HG03521 (cell line): Measurements from ENCODE around the gene SPATA13.
"Not testable (repeated sequence)": the region's sequence is repeated elsewhere in the genome, so short reads cannot be mapped to it uniquely, and the experiment has no call there.

Experiments
- ATAC-seq: cut with Tn5 transposase; IDR thresholded peaks from one replicate; pipeline ENCODE4 v1.9.1; 2021; ENCODE audit warnings: mild to moderate bottlenecking, moderate library complexity; ENCODE audit not compliant: unreplicated experiment

SPATA13 gene

DNA sequence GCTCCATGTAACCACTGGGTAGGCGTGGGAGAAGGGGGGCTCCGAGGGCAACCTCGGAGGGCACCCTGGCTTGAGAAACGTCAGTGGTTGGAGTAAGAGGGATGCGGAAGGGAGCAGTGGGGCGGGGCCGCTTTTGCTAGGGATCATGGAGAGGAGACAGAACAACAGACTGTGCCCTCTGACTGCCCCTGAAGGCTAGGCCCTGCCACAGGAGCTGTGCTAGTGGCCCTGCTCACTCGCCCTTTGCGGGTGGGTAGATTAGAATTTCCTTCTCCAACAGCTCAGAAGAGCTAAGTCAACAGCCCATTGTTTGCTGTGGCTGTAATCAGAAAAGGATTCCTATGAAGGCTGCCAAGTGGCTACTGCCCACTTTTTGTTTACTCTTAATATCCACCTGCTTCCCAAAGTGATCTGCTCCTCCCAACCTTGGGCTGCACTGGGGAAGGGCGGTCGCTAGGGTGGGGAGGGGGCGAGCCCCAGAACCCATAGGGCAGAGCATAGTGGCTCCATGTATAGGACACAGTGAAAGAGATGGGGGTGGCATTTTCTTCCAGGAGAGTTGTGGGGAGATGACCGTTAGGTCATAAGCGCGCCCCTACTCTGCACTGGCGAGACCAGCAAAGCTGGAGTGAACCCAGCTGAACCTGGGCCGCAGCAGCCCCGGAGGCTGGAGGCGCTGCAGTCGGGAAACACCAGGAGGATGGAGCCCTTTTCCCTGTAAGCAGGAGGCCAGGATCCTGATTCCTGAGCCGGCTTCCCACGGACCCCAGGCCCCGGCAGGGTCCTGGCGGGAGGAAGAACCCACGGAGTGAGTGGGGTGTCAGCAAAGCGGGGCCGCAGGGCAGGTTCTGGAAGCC lies 146.9 kb downstream of the SPATA13 start:
- ATAC-seq, result no peak

DNA sequence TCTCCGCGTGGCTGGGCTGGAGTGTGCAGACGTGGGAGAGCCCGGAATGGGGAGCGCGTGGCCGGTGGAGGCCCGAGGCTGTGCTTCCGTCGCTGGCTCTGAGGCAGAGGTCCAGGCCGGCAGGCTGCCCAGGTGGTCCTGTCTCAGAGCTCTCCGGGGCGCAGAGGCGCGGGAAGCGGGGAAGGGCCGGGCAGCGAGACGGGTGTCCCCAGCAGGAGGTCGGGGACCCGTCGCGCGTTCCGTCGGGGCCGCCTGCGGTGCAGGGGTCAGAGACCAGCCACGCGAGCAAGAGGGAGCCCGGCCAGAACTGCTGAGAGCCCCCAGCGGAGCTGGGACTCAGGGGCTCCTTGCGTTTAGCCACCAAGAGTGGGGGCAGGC lies 147.5 kb downstream of the SPATA13 start:
- ATAC-seq, result no peak

DNA sequence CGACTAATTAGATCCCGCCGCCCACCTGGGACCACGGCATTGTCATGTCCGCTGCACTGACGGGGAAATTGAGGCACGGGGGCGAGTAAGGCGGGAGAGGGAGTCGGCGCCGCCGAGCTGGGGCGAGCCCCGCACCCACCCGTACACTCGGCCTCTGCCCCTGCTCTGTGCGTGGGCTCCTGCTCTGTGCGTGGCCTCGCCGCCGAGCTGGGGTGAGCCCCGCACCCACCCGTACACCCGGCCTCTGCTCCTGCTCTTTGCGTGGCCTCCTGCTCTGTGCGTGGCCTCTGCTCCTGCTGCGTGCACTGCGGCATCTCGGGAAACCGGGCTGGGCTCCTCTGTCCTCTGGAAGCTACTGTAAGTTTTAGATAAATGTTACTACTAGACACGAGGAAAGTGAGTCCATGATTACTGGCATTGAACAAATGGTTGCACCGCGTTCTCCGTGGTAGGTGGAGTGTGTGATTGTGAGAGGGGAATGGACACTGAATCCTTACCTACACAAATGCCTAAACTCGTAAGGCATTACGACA lies 148.0 kb downstream of the SPATA13 start:
- no peak for ATAC-seq

DNA sequence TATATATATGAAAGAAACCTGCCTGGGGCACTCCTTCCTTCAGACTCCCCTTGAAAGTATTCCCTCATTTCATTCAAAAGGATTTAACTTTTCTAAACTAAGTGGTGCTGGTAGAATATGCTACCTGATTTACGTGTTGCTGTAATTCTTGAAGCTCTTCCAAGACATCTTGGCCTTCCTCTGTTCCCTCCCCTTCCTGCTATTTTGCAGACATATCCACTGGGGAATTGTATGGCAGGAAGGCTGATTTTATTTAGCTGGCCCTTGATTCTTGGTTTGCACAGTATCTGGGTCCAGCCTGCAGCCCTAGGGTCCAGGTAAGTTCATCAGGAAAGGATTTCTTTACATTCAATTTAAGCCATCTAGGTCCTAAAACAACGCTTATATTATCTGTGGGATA lies 148.8 kb downstream of the SPATA13 start, which contains the start of gene C1QTNF9:
C1QTNF9 (plus strand) TSS at position 281 of the 400 bp plus-strand sequence. CDS start 6,424 bp downstream, outside the sequence.
- ATAC-seq, result not testable (repeated sequence)

DNA sequence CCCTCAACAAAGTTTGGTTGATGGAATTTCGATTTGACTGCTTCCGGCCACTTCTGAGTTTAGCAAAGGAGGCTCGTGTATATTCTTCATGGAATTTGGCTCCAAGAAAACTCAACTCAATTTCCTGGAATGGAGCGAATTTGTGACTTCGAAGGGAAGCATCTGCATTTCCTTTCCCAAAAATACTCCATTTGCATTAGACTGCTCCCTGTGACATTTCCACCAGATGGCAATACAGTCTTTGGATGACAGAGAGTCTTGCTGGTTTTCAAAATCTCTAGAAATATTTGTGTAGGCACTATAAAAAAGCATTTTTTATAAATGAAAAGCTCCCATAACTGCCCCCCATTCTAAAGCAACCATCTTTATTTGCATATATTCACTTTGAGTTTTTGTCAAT lies 152.9 kb downstream of the SPATA13 start:
- no peak for ATAC-seq

DNA sequence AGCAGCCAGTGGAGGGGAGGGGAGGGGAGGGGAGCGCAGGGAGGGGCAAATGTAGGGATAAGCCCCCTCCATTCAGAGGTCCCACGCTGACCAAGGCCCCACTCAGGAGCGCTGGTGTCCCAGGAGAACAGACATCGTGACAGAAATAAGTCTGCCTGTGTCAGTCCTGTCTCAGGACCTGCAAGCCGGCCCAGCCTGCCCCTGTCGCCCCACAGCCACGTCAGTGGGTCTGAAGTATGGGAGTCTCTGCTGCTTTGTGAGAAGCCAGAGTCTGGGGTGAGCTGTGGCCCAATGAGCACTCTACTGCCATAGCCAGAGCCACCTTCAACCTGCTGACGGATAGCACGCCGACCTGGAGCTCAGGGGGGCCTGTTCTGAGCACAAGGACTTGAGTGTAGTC lies 157.3 kb downstream of the SPATA13 start:
- ATAC-seq, result not testable (repeated sequence)

DNA sequence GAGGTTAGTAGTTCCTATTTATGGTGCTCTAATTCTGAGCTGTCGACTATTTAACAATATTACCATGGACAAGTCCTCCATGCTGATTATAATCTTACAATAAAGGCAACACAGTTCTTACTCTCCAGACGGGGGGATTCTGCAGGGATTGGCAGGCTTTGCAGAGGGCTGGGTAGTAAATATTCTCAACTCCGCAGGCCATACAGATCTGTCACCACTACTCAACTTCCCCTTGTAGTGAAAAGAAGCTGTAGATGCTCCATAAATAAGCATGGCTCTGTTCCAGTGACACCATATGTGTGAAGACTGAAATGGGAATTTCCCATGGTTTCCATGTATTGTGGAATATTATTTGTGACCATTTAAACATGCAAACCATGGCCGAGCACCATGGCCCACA lies 158.4 kb downstream of the SPATA13 start:
- ATAC-seq, result not testable (repeated sequence)

DNA sequence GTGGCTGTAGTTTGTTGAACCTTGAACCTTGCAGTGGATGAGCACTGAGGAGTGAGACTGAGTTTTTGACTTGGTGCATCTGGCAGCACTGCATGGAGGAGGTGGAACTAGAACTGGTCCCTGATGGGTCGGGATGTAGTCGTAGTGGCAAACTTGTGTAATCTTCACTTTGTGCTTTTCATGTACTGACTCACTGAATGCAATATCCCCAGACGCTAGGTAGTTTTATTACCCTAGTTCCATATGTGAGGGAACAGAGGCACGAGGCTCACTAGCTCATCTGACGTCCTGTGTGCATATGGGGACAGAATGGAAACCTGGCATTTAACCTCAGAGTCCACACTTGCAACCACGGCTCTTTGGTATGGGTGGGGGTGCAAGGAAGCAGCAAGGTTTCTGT lies 159.1 kb downstream of the SPATA13 start:
- not testable (repeated sequence) for ATAC-seq

DNA sequence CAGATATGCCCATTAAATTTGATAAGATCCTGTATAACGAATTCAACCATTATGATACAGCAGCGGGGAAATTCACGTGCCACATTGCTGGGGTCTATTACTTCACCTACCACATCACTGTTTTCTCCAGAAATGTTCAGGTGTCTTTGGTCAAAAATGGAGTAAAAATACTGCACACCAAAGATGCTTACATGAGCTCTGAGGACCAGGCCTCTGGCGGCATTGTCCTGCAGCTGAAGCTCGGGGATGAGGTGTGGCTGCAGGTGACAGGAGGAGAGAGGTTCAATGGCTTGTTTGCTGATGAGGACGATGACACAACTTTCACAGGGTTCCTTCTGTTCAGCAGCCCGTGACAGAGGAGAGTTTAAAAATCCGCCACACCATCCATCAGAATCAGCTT lies 160.9 kb downstream of the SPATA13 start:
- ATAC-seq, result not testable (repeated sequence)

DNA sequence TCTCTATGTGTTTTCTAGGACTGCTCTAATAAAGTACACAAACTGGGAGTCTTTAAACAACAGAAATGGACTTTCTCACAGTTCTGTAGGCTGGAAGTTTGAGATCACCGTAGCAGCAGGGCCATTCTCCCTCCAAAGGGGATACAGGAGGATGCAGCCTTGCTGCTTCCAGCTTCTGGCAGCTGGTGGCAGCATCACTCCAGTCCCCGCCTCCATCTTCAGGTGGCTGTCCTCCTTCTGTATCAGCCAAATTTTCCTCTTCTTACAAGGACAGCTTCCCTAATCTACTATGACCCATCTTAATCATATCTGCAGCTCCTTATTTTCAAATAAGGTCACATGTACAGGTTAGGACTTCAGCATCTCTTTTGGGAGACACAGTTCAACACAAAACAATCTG lies 161.9 kb downstream of the SPATA13 start:
- ATAC-seq, result not testable (repeated sequence)

DNA sequence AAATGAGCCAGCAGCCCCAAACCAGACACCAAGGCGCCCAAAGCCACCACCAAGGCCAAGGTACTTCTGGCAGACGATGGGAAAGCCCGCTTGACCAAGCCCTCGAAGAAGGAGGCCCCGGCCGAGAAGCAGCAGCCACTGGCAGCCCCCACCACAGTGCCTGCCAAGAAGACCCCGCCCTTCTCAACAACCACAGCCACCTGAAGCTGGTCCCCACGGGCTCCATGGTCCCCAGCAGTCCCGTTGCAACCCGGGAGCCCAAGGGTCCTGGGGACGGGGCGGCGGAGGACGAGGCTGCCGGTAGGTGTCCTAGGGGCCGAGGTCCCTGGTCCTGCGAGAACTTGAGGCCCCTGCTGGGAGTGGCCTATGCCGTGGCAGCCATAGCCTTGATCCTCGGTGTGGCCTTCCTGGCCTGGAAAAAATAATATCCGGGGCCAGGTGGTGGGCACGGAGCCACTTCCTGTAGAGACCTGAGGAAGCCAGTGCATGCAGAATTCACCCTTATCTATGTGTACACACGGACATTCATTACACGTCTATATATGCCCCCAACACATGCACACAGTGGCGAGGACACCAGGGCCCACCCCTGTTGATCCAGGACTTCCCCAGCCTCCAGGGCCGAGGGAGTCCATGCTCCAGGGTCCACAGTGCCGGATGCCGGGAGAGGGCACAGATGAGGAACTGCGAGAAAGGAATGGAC lies 162.7 kb downstream of the SPATA13 start:
- ATAC-seq, result no peak

DNA sequence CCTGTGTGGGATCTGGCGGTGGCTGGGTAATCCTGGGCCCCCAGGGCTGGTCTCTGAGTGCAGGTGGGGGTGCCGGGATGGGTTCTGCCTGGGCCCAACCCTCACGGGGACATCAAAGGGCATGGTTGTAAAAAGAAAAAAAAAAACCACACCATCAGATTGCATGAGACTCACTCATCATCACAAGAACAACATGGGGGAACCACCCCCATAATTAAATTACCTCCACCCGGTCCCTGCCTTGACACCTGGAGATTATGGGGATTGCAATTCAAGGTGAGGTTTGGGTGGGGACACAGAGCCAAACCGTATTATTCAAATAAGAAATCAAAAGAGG lies 163.2 kb downstream of the SPATA13 start:
- no peak for ATAC-seq

DNA sequence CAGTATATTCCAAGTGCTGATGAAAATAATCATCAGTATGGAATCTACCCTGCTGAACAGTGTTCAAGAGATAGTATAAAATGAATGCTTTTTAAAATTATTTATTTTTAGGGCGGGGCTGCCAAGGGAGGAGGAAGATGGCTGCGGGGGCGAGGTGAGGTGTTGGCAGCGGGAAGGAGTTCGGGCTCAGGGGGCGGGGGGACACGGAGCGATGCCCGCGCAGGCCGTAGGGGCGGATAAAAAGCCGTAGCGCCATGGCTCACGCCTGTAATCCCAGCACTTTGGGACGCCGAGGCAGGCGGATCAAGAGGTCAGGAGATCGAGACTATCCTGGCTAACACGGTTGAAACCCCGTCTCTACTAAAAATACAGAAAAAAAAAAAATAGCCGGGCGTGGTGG lies 167.1 kb downstream of the SPATA13 start:
- not testable (repeated sequence) for ATAC-seq

DNA sequence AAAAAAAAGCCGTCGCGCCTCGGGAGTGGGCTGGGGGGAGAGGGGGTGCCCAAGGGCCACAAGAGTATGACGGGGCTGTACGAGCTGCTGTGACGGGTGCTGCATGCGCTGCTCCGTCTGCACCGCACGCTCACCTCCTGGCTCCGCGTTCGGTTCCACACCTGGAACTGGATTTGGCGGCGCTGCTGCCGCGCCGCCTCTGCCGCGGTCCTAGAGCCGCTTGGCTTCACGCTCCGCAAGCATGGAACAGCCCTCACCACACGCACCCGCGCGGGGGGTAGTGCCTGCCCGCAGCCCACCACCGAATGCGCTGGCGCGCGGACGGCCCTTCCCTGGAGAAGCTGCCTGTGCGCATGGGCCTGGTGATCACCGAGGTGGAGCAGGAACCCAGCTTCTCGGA lies 167.6 kb downstream of the SPATA13 start:
- ATAC-seq, result no peak

DNA sequence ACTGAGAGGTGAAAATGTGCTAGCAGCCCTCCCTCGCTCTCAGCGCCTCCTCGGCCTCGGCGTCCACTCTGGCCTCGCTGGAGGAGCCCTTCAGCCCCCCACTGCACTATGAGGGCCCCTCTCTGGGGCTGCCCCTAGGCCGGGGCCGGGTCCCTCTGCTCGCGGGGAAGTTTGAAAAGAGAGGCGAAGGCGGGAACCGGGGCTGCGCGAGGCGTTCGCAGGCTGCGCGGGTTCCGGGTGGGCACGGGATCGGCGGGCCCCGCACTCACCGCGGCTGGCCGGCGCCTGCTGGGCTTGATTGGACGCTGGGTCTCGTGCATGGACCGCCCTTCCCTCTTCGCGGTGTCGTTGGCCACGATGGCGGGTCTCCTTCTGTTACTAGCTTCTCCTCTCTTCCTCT lies 178.2 kb downstream of the SPATA13 start:
- ATAC-seq, result no peak

DNA sequence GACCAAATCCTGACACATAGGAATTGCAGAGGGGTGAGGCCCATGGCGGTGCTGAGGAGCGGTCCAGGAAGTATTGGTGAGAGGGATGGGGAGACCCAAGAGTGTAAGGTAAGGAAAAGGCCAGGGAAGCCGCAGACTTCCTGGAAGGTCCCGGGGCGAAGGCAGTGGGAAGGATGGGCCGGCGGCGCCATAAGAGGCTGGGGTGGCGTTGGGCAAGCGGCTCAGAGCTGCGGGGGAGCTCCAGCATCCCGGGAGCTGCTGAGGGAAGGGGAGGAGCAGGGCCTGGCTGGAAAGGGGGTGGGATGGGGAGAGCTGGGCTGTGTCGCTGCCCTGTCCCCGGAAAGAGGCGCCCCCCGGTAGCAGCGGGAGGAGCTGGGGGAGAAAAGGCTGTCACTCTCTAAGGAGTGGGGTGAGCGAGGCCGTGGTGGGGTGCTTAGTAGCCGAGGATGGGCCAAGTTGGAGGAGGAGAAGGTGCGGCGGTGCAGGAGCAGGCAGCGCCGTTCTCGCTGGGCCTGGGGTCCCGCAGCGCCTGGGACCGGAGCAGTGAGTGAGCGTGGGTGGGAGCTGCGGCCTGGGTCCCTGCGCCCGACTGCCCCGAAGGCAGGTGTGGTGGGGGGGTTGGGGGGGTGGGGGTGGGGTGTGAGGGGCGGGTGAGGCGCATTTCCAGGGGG lies 179.6 kb downstream of the SPATA13 start:
- ATAC-seq, result no peak

DNA sequence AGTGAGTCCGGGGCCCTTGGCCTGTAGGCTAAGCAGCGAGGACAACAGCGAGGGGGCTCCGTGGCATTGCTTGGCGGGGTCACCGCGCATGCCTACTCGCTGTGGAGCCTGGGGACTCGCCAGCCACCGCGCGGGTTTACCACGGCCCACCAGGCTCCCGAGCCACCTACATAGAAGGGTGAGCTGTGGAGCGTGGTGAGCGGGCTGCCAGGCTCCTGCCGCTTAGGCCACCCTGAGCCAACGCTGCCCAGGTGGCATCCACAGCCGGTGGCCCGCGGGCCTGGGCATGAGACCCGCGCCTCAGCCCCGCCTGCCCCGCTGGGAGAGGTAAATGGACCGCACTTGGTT lies 180.1 kb downstream of the SPATA13 start:
- ATAC-seq, result no peak

DNA sequence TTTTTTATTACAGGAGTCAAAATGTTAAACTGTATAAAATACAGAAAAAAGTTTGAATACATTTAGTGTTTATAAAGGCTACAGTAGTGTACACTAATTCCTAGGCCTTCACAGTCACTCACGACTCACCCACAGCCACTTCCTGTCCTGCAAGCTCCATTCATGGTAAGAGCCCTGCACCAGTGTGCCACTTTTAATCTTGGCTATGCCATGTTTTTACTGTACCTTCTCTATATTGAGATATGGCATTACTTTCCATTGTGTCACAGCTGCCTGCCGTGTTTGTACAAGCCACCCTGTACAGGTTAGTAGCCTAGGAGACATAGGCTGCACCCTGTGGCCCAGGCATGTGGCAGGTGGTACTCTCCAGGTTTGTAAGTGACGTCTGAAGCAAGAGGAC lies 180.9 kb downstream of the SPATA13 start:
- ATAC-seq, result no peak

DNA sequence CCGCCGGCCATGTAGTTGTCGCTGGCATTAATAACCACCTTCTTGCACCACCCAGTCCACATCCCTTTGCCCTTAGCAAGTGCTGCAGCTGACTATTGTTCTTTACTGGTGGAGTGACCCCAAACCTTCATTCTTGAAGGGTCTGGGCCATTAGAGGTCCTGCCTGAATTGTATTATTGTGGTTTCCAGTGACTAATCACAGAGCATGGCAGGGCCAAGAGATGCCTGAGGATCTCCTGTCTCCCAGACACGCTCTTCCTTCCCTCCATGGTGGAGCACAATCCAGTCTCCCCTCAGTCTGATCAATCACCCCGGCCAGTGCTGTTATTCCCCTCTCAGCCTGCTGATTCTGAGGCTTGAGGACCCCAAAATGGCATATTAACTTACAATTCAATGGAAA lies 187.9 kb downstream of the SPATA13 start:
- ATAC-seq, result no peak

DNA sequence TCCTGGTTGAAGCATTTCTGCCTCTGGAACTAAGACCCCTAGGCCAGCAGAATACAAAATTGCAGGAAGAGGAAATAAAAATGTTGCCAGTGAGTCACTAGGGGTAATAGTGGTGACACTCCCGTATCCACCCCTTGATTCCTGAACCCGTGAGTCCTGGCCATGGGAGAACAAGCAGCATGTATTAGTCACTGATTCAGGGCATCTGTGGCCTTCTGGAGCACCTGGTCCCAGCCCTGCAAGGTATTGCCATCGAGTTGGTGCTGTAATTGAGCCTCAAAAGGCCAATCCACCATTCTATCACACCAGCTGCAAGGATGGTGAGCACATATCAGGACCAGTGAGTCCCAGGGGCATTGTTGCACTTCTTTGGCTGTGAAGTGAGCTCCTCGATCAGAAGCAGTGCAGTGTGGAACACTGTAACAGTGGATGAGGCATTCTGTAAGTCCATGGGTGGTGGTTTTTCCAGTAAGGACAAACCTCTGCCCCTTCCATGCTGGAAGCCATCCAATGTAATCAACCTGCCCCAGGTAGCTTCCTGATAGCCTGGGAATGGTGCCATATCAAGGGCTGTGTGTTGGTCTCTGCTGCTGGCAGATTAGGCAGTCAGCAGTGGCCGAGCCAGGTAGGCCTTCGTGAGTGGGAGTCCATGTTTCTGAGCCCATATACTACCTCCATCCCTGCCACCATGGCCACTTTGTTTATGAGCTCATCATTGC lies 188.4 kb downstream of the SPATA13 start:
- no peak for ATAC-seq
